ENCODE measurements around the gene CKAP4.

GRCh38 chr12:106276032-106276740, 28.4 kb upstream of the CKAP4 start:
- TF ChIP-seq CTCF (conservative IDR thresholded peaks at IDR 0.05) (no peak), ZFX (IDR thresholded peaks at IDR 0.05) (no peak)

All from C4-2B (cell line).